Activated B cell treated with CpG ODN at 0.5 μM for 24 hours (primary cell): Measurements from ENCODE around the gene ZNF33A. TPM values are rescaled to one million over a fixed set of nuclear protein-coding genes. Genes with fewer than 3 reads are reported as not detected.

Experiments
- ATAC-seq: fragments of 200-7000 bp; cut with Tn5 transposase; one replicate; pipeline ENCODE4 v1.10.0; 2021; ENCODE audit warnings: low read depth, mild to moderate bottlenecking, moderate library complexity
- CTCF ChIA-PET: fragments of 350-600 bp; sonication (Branson Sonifier 250); formaldehyde crosslinking; loops from one replicate; lab custom pipeline; 2021; ENCODE audit warnings: antibody characterized with exemption; lab: Charles Lee
- POLR2A ChIA-PET: fragments of 350-600 bp; sonication (Branson Sonifier 250); formaldehyde crosslinking; loops from one replicate; lab custom pipeline; 2021; ENCODE audit warnings: antibody characterized with exemption; lab: Charles Lee
- DNase-seq: peaks from one replicate; pipeline ENCODE4 v3.0.0; 2022
- H3K27ac Mint-ChIP-seq: one replicate; pipeline ENCODE4 v1.8.0; 2020; ENCODE audit warnings: mixed read lengths
- H3K27me3 Mint-ChIP-seq: one replicate; pipeline ENCODE4 v1.8.0; 2021; ENCODE audit warnings: mixed read lengths
- H3K36me3 Mint-ChIP-seq: one replicate; pipeline ENCODE4 v1.8.0; 2021; ENCODE audit warnings: low read depth, mixed read lengths
- H3K4me1 Mint-ChIP-seq: one replicate; pipeline ENCODE4 v1.8.0; 2021; ENCODE audit warnings: mixed read lengths
- H3K4me3 Mint-ChIP-seq: one replicate; pipeline ENCODE4 v1.8.0; 2020; ENCODE audit warnings: mild to moderate bottlenecking, mixed read lengths
- H3K9me3 Mint-ChIP-seq: one replicate; pipeline ENCODE4 v1.8.0; 2020; ENCODE audit warnings: mixed read lengths
- intact Hi-C: fragments of 100-400 bp; cut with micrococcal nuclease; formaldehyde crosslinking; loops from one replicate; pipeline ENCODE4 v1.15.1; 2024
- total RNA-seq: library from RNA; stranded (reverse); gene quantifications from 2 replicates; pipeline ENCODE4 v1.2.3, GENCODE V29; 2022
- TF ChIP-seq, protein P1 (sequence below): fragments of 200-600 bp; IDR thresholded peaks from one replicate; pipeline ENCODE4 v1.8.0; 2022; ENCODE audit warnings: antibody characterized with exemption, mild to moderate bottlenecking

The ZNF33A gene
- total RNA-seq, 1 donor from 2014 or later = 58.6 TPM

DNA sequence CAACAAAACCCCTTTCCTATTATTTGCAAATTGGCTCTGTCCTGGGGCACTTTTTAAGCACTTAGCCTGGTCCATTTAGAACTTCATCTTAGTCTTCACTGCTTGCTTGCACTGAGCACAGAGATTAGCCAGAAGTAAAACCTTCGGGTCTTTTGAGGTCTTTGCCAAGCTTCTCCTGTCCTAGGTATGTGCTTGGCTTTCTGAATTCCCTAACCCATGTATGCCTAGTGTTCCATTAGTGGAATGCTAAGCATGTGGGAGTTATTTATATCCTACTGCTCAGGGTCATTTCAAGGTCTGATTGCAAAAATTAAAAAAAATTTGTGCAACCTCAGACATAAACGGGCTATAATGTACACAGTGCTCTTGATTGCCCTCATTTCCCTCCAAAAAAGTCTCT is 101.7 kb downstream of the ZNF33A start:
- intact Hi-C loops = no loop called here
- ATAC-seq = no peak
- Mint-ChIP-seq H3K9me3 (peaks cover 53% of the 10 kb centered on the region), H3K27me3 (no peaks in the 10 kb centered on the region), H3K36me3 (peaks cover 72% of the 10 kb centered on the region), H3K27ac (no peak overlapping the region), H3K4me1 (no peaks in the 10 kb centered on the region), H3K4me3 (no peak overlapping the region)
- DNase-seq = no peak
- ChIA-PET POLR2A (interaction anchor here (0.6 to 0.7 kb wide), 2 partner anchors 87 to 101 kb away, joined by 3 read pairs; no protein-coding TSS in a partner anchor), CTCF (no interaction called here)
- TF ChIP-seq, protein P1, sequence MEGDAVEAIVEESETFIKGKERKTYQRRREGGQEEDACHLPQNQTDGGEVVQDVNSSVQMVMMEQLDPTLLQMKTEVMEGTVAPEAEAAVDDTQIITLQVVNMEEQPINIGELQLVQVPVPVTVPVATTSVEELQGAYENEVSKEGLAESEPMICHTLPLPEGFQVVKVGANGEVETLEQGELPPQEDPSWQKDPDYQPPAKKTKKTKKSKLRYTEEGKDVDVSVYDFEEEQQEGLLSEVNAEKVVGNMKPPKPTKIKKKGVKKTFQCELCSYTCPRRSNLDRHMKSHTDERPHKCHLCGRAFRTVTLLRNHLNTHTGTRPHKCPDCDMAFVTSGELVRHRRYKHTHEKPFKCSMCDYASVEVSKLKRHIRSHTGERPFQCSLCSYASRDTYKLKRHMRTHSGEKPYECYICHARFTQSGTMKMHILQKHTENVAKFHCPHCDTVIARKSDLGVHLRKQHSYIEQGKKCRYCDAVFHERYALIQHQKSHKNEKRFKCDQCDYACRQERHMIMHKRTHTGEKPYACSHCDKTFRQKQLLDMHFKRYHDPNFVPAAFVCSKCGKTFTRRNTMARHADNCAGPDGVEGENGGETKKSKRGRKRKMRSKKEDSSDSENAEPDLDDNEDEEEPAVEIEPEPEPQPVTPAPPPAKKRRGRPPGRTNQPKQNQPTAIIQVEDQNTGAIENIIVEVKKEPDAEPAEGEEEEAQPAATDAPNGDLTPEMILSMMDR = no peak

Other genes with a start within 250 kb of the ZNF33A start
- gene ZNF248, start 153.1 kb upstream of the ZNF33A start, total RNA-seq = 9.2 and 12.1 TPM in 2 replicates
- 3.2 and 3.5 TPM in 2 replicates for gene ZNF25, start 34.0 kb upstream of the ZNF33A start, total RNA-seq
- gene ZNF37A, start 83.7 kb downstream of the ZNF33A start, total RNA-seq = 20.8 and 23.1 TPM in 2 replicates